SK-N-MC (cell line): Measurements from ENCODE around the gene GPC5.

Source experiments
- EZH2 ChIP-seq: fragments of 200-600 bp; sonication (generic); IDR thresholded peaks from one replicate; pipeline ENCODE4 v1.6.1; 2017; ENCODE audit warnings: antibody characterized with exemption
- POLR2AphosphoS5 ChIP-seq: IDR thresholded peaks from 2 replicates; pipeline ENCODE4 v1.6.1; 2012; ENCODE audit warnings: mild to moderate bottlenecking, low read depth, low read length, borderline replicate concordance

- TF ChIP-seq POLR2AphosphoS5 (no peak), EZH2 (no peak)
These were observed 372.8 kb downstream of the GPC5 start for GRCh38 chr13:91771229-91771628.
